Pericardium fibroblast (primary cell): Measurements from ENCODE around the gene DPPA3. TPM values are rescaled to one million over a fixed set of nuclear protein-coding genes. Genes with fewer than 3 reads are reported as not detected.

Source experiments
- total RNA-seq: library from RNA; depleted of rRNA; stranded (reverse); fragments of >200 nt; gene quantifications from 2 replicates; pipeline ENCODE4 v1.2.3, GENCODE V29; 2015

DPPA3 gene
- total RNA-seq: not detected in 2 replicates

GRCh38 chr12:7711133-7711532 is at the start of gene DPPA3:
DPPA3 (plus strand) TSS chr12:7711433; CDS start chr12:7711571, 138 bp downstream.

GRCh38 chr12:7695566-7696197 is 15.6 kb upstream of the DPPA3 start, which contains the start of gene GDF3:
GDF3 (minus strand) TSS chr12:7695775; CDS start chr12:7695728, 47 bp downstream.

GRCh38 chr12:7747246-7747645 is 36.0 kb downstream of the DPPA3 start, which contains the start of gene CLEC4C:
CLEC4C (minus strand) TSS chr12:7747375; CDS start chr12:7747348, 27 bp downstream.

Other genes with a start within 250 kb of the DPPA3 start
- gene CD163, start 207.7 kb upstream of the DPPA3 start, total RNA-seq: not detected in 2 replicates
- not detected in 2 replicates for gene APOBEC1, start 45.5 kb upstream of the DPPA3 start, total RNA-seq
- gene GDF3, start 15.7 kb upstream of the DPPA3 start, total RNA-seq: not detected in 2 replicates
- not detected in 2 replicates for gene CLEC4C, start 35.9 kb downstream of the DPPA3 start, total RNA-seq
- gene NANOGNB, start 53.8 kb downstream of the DPPA3 start, total RNA-seq: not detected in 2 replicates
- not detected in 2 replicates for gene NANOG, start 78.0 kb downstream of the DPPA3 start, total RNA-seq
- not detected in 2 replicates for gene SLC2A14, start 161.5 kb downstream of the DPPA3 start, total RNA-seq
- 31.7 and 52.7 TPM in 2 replicates for gene SLC2A3, start 224.8 kb downstream of the DPPA3 start, total RNA-seq